Measurements from ENCODE around the gene RAB14. TPM values are rescaled to one million over a fixed set of nuclear protein-coding genes. Genes with fewer than 3 reads are reported as not detected.

Gene RAB14
- total RNA-seq, 1 experiment from 2014 or later: 82.6 TPM

GRCh38 chr9:121242959-121243346, 41.3 kb upstream of the RAB14 start:
- no peaks in the 10 kb centered on the region for H3K9me2 ChIP-seq (ENCODE audit: insufficient read depth)
- TF ChIP-seq EZH2 (IDR thresholded peaks at IDR 0.05; ENCODE audit: low read depth): no peak
- TF ChIP-seq CTCF (conservative IDR thresholded peaks at IDR 0.05): no peak
- H3K27me3 ChIP-seq (ENCODE audit: insufficient read depth, low read depth): no peaks in the 10 kb centered on the region
- H3K4me3 ChIP-seq: no peak overlapping the region
- H3K9me3 ChIP-seq (ENCODE audit: insufficient read depth, low read depth): no peaks in the 10 kb centered on the region
- H3K4me1 ChIP-seq (replicated peaks; ENCODE audit: insufficient read depth): no peaks in the 10 kb centered on the region
- H3F3A ChIP-seq (ENCODE audit: insufficient read depth, low read depth): no peaks in the 10 kb centered on the region
- no peaks in the 10 kb centered on the region for H3K79me2 ChIP-seq (ENCODE audit: low read depth)
- H4K20me1 ChIP-seq (ENCODE audit: insufficient read depth): no peaks in the 10 kb centered on the region
- CTCF ChIA-PET: no interaction called here
- no peak overlapping the region for H3K27ac ChIP-seq
- POLR2A ChIA-PET (ENCODE audit: unreplicated experiment): no interaction called here
- DNase-seq: no peak
- H3K36me3 ChIP-seq (ENCODE audit: low read depth): no peaks in the 10 kb centered on the region
- H3K4me2 ChIP-seq: no peak overlapping the region
- H2AFZ ChIP-seq: no peak overlapping the region
- no TSS peak for BruUV-seq (replicated peaks)
- intact Hi-C loops (cut with micrococcal nuclease; ENCODE audit: unreplicated experiment): no loop called here

- H3K27ac ChIP-seq: no peak overlapping the region
- no TSS peak for BruUV-seq (replicated peaks)
- H3K9me2 ChIP-seq (ENCODE audit: insufficient read depth): no peaks in the 10 kb centered on the region
- POLR2A ChIA-PET (ENCODE audit: unreplicated experiment): no interaction called here
- intact Hi-C loops (cut with micrococcal nuclease; ENCODE audit: unreplicated experiment): no loop called here
- no peaks in the 10 kb centered on the region for H4K20me1 ChIP-seq (ENCODE audit: insufficient read depth)
- DNase-seq: no peak
- H2AFZ ChIP-seq: no peak overlapping the region
- no peak overlapping the region for H3K4me2 ChIP-seq
- no peaks in the 10 kb centered on the region for H3K9me3 ChIP-seq (ENCODE audit: insufficient read depth, low read depth)
- no peaks in the 10 kb centered on the region for H3K36me3 ChIP-seq (ENCODE audit: low read depth)
- no peaks in the 10 kb centered on the region for H3K27me3 ChIP-seq (ENCODE audit: insufficient read depth, low read depth)
- TF ChIP-seq EZH2 (IDR thresholded peaks at IDR 0.05; ENCODE audit: low read depth): no peak
- H3K4me1 ChIP-seq (replicated peaks; ENCODE audit: insufficient read depth): no peaks in the 10 kb centered on the region
- H3K79me2 ChIP-seq (ENCODE audit: low read depth): no peaks in the 10 kb centered on the region
- no peak overlapping the region for H3K4me3 ChIP-seq
- H3F3A ChIP-seq (ENCODE audit: insufficient read depth, low read depth): no peaks in the 10 kb centered on the region
- CTCF ChIA-PET: no interaction called here
These were observed 40.7 kb upstream of the RAB14 start for GRCh38 chr9:121242219-121242958.

GRCh38 chr9:121240472-121241135, 38.9 kb upstream of the RAB14 start:
- Histone ChIP-seq H3K36me3 (ENCODE audit: low read depth) (no peaks in the 10 kb centered on the region), H2AFZ (no peak overlapping the region), H3K4me3 (no peak overlapping the region), H3K4me1 (replicated peaks; ENCODE audit: insufficient read depth) (peaks cover 4% of the 10 kb centered on the region), H3F3A (ENCODE audit: insufficient read depth, low read depth) (peaks cover 4% of the 10 kb centered on the region), H3K9me2 (ENCODE audit: insufficient read depth) (no peaks in the 10 kb centered on the region), H3K27ac (no peak overlapping the region), H3K9me3 (ENCODE audit: insufficient read depth, low read depth) (no peaks in the 10 kb centered on the region), H3K4me2 (no peak overlapping the region), H4K20me1 (ENCODE audit: insufficient read depth) (no peaks in the 10 kb centered on the region), H3K79me2 (ENCODE audit: low read depth) (no peaks in the 10 kb centered on the region), H3K27me3 (ENCODE audit: insufficient read depth, low read depth) (no peaks in the 10 kb centered on the region)
- no peak for DNase-seq
- TF ChIP-seq EZH2 (IDR thresholded peaks at IDR 0.05; ENCODE audit: low read depth): no peak
- no peak for TF ChIP-seq CTCF (conservative IDR thresholded peaks at IDR 0.05)
- ChIA-PET CTCF (no interaction called here), POLR2A (ENCODE audit: unreplicated experiment) (interaction anchor here (0.6 kb wide), 1 partner anchor 21 kb away, joined by 4 read pairs; no protein-coding TSS in a partner anchor)
- BruUV-seq (replicated peaks): no TSS peak
- intact Hi-C loops (cut with micrococcal nuclease; ENCODE audit: unreplicated experiment): no loop called here
